Activated T-cell treated with anti-CD3 and anti-CD28 coated beads, Interleukin-2, amount 50 U/mL, for 1 hour (primary cell): ENCODE data around the gene EFCAB6.
"Not testable (repeated sequence)": the region's sequence is repeated elsewhere in the genome, so short reads cannot be mapped to it uniquely, and the experiment has no call there.

ENCODE experiments used
- DNase-seq: peaks from one replicate; pipeline ENCODE4 v3.0.0-alpha.2; 2020

Gene EFCAB6

DNA sequence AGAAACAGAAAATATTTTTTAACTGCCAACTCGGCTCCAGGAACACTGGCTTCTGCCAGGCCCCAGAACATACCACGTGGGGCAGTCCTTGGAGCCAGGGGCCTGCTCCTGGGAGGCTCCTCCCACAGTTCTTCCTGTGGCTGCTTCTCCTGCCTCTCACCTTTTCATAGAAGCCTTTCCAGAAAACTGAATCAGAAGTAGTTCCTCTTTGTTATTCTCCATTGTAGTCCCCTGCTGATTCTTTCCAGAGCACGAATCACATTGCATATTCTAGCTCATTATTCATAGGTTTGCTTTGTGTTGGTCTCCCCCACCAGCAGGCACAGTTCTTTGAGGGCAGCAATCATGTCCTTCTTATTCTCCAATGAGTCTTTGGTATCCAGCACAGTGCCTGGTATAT is 106.0 kb downstream of the EFCAB6 start:
- no peak for DNase-seq

DNA sequence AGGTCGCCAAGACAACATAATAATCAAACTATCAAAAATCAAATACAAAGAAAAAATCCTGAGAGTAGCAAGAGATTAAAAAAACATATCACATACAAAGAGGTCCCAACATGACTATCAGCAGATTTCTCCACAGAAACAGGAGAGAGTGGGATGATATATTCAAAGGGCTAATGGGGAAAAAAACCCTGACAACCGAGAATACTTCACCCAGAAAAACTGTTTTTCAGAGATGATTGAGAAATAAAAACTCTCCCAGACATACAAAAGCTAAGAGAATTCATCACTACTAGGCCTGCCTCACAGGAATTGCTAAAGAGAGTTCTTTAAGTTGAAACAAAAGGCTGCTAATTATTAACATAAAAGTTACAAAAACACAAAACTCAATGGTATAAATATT is 108.1 kb downstream of the EFCAB6 start:
- DNase-seq, result no peak

DNA sequence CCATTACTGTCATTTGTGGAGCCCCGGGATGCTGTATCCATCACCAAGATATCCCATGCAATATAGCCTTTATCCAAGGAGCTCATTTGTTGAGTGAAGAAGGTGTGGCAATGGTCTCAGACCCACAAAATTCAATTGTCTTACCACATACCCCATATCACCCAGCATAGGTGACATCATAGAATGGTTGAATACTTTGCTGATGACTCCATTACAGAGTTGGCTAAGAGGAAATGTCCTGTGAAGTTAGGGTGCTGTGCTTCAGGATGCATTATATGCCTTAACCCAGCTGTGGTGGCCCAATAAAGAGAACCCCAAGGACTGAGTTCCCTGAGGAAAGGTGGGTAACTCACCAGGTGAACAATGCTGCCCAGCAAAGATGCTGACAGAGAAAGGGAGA is 113.7 kb downstream of the EFCAB6 start:
- no peak for DNase-seq

DNA sequence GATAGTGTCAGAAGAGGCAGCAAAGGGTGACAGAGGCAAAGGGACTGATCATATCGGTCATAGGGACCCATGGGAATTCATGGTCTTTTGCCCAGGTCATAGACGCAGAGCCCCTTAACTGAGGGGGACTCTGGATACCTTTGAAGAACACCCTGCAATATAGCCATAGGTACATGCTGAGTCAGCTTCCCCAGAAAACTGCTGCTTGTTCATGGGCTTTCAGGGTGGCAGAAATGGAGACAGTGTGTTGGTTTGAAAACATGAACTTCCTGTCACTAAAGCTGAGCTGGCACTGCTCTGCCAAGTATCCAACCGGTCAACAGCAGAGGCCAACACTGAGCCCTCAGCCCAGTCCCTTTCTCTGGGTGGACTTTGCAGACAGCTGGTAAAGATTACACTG is 114.2 kb downstream of the EFCAB6 start:
- DNase-seq, result no peak

DNA sequence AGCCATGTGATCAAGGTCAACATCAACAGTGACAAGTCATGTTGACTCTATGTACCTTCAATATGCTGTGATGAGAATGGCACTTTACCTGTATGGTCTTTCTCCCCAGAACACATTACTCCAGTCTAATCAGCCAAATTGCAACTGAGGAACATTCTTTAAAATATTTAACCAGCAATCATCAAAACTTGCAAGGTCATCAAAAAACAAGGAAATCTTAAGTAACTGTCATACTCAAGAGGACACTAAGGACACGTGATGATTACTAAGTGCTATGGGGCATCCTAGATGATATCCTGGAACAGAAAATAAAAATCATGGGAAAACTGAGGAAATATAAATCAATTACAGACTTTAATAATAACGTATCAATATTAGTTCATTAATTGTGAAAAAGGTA is 118.9 kb downstream of the EFCAB6 start:
- no peak for DNase-seq

DNA sequence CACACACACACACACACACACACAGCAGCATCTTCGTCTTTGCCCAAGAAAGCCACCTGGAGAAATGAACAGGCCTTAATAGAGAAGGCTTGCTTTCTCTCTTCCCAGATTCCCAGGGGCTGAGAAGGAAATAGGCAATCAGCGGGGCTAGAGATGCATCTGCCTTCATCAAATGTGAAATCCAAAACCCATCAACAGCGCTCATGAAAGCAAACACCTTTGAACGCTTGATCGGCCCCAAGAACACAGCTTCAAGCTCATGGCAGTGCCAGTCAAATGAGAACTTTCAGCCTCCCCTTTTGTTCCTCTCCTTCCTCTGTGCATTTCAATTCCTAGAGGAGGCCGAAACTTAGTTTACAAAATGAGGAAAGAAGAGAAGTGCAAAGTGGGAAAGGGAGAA is 122.7 kb downstream of the EFCAB6 start:
- DNase-seq, result no peak

DNA sequence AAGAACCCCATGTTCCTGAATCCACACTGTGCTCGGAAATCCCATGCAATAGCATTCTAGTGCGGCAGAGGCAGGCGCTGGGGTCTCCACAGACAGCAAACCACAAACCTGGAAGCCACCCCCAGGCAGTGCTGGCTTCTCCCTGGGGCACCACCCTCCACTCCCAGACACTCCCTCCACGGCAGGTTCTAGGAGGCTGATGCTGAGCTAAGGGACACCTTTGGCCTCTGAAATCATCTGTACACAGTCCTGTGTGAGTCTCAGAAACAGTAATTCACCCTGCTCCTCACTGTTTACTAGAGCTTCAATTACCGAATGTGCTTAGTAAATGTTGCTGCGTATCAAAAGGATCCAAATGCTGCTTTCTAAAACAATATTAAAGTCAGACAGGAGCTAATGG is 129.3 kb downstream of the EFCAB6 start:
- DNase-seq, result no peak

DNA sequence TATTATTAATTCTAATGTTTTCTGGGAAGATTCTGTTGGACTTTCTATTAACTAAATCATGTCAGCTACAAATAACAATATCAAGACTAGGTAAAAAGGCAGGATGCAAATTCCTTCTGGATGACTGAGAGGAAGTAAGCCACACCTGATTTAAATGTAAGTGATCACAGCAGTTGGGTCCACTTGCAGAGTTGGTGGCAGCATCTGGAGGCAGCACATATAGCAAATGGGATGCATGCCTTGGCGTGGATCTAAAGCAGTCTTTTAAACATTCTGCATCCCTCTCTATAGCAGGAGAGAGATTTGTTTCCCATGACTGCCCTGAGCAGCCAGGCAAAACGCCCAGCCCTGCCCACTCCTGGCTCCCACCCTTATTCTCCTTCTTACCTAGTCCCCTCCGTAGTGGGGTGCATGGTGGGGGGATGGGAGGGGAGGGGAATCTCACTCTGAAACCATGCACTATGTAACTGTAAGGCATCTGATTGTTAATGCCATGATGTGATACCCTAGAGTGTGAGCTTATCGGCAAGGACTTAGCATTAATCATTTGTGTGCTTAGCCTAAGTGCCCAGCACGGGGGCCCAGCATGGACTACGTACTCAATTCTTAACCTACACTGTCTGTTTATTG is 130.3 kb downstream of the EFCAB6 start:
- DNase-seq, result no peak

DNA sequence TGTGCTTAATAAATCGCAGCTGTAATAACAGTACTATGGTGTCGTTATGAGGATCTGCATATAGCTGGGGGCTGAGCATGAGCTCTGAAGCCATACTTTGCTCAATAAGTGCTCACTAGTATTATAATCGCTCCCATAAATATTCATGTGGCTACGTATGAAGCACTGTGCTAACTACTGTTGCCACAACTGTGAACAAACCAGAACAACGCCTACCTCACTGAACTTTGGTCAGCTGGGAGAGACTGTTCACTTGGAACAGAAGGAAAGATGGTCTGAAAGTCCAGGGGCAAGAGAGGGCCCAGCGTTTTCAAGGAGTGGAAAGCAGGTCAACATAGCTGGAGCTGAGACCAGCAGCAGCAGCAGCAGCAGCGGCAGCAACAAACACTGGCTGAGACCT is 141.6 kb downstream of the EFCAB6 start:
- no peak for DNase-seq

DNA sequence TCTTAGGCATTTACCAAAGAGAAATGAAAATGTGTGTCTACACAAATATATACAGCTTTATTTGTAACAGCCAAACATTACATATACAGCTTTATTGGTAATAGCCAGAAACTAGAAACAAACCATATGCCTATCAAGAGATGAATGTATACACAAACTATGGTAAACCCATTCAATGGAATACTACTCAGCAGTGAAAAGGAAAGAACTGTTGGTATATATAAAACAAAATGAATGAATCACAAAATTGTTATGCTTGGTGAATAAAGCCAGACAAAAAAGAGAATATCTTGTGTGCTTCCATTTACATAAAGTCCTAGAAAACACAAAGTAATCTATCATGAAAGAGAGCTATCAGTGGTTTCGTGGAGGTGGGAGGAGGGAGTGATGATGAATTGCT is 142.9 kb downstream of the EFCAB6 start:
- DNase-seq, result no peak

DNA sequence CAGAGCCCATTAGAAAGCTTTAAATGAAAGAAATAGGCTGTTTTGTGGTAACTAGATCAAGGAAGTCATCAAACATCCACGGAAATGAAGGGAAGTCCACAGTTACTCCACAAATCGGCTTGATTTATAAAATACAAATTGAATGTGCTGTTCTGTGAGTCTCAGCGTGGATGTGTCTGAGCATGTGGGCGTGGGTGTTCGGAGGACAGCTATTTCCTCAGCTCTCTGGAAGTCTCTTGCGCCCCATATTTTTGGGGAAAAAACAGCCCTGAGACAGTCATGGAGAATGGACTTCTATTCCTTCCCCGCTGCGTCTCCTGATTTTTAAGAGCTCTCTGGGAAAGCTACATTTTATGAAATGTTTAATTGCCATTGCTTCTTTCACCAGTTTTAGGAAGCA is 144.4 kb downstream of the EFCAB6 start:
- no peak for DNase-seq

DNA sequence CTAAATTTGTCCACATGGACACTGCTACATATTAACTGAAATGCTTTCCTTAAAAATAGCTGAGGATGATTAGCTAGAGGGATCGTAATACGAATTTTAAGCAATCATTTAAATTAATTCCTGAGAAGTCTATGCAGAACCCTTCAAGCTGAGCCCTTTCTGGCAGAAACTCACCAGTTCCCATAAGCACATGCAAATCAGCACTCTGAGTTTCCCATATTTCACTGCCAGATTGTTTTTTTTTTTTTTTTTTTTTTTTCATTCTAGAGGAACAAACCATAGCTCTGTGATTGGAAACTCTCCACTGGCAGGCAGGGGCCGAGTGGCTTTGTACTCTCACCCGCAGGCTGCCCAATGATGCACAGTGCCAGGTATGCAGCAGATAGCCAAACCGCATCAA is 145.6 kb downstream of the EFCAB6 start:
- DNase-seq, result no peak

DNA sequence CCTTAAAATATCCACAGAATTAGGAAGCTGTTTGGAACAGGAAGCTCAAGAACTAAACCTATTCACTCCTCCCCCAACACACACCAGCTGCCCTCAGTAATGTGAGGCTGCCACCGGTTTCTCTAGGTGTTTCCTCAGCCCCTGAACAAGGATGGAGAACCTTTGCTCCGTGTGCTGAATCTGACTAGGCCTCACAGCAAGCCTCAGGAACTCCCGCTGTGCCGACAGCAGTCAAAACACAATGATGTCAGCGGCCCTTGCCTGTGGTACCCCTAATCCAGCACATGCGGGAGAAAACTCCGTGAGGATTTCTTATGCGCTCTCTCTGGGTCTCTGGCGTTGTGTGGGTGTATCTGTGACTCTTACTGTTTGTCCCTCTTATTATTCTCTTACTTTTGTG is 153.3 kb downstream of the EFCAB6 start:
- DNase-seq, result no peak

DNA sequence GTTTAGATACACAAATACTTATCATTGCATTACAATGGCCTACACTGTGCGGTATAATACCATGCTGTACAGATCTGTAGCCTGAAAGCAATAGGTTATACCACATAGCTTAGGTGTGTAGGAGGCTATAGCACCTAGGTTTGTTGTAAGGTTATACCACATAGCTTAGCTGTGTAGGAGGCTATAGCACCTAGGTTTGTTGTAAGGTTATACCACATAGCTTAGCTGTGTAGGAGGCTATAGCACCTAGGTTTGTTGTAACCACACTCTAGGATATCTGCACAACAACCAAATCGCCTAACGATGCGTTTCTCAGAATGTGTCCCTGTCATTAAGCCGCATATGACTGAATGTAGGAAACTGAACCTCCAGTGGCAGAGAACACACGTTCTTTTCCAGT is 155.5 kb downstream of the EFCAB6 start:
- DNase-seq, result not testable (repeated sequence)

DNA sequence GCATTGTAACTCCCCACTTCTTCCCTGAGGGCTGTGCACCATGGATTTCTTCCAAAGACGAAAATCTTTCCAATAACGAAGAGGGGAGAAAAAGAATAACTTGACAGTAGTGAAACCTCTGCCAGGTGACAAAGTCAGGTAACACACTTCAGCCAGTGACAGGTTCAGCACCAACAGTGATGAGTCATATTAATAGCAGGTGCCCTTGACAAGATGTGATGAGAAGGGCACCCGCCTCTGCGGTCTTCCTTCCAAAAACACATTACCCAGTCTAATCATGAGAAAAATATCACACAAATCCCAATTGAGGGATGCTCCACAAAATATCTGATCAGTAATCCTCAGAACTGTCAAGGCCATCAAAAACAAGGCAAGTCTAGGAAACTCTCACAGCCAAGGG is 157.8 kb downstream of the EFCAB6 start:
- DNase-seq, result no peak

DNA sequence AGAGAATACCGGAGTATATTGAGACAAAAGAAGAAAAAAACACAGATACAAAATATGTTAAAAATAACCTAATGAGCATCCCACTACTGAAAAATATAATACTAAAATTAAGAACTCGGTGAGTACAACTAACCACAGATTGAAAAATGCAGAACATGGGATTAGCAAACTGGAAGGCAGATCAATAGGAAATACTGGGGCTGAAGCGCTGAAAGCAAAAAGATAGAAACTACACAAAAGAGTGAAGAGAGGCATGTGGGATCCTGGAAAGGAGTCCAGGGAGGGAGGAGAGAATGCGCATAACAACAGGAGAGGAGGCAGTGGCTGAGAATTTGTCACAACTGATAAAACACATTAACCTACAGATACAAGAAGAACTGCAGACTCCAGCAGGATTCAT is 159.3 kb downstream of the EFCAB6 start:
- DNase-seq, result no peak

DNA sequence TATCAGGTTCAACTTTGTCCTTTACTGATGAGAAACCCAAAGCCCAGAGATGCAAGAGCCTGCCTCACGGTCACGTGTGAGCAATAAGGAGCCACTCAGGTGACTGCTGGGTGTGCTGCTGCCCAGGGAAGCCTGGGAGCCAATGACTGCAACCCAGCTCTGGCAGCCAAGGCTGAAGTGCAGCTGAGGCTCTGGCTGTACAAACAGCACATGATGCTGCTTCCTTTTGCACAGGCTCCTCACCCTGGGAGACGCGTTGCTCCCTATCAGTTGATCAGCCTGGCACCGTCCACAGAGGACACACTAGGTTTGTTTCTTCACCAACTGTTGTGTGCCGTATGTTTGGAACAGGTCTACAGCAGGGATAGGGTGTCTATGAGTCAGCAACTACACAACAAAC is 168.7 kb downstream of the EFCAB6 start:
- DNase-seq, result no peak

DNA sequence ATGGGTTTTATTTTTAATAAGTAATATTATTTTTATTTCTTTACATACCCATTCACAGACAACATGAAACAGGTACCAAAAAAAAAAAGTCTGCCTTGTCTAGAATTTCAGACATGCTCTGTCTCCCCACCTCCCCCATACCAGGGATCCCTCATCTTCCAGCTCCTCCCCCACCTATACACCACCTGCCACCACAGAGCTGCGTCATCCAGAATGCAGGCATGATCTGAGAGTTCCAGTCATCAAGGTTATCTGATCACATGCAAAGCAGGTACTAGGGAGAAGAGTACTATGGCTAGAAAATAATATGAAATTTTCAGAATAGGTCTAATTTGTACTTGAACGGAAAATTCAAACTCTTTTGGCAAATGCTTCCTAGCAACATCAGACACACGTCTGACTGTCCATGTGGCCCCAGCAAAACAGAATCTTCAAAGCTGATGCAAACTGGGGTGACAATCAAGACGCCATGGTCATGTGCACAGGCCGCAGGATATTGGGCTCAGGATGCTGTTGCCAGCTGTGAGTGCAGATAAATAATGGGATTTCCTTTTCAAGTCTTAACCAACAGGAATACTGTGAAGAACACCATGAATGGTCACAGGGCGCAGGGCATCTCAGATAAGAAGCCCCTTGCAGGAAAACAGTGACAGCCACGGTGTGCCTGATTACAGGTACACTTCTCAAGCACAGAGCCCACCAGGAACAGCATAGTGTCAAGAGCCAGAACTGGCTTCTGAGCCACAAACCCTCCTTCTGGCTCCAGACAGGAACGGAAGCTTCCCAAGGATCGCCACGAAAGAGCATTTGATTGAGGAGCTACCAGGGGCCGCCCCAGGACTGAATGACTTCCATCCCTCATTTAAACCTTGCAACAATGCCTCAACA is 169.5 kb downstream of the EFCAB6 start:
- DNase-seq, result no peak

DNA sequence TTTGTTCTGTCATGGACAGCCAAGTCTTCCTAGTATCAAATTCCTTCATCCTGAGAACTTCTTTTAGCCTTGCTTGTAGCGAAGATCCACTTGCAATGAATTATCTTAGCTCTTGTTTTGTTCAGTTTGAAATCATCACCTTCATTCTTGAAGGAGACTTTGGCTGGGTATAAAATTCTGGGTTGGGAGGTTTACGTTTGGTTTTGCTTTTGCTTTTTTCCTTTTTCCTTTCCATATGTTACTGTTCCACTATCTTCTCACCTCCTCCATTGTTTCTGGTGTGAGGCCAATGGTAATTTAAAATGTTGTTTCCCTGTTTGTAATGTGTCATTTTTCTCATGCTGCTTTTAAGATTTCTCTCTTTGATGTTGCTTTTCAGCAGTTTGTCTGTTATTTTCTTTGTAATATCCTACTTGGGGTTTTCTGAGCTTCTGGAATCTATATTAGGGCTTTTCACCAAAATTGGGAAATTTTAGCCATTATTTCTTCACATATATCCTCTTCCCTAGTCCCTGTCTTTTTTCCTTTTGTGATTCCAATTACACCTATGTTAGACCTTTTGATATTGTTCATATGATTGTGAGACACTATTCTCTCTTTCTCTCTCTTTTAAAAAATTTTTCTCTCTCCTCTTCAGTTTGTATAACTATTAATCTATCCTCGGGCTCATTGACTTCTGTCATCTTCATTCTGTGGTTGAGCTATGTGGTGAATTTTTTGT is 172.7 kb downstream of the EFCAB6 start:
- DNase-seq, result no peak

DNA sequence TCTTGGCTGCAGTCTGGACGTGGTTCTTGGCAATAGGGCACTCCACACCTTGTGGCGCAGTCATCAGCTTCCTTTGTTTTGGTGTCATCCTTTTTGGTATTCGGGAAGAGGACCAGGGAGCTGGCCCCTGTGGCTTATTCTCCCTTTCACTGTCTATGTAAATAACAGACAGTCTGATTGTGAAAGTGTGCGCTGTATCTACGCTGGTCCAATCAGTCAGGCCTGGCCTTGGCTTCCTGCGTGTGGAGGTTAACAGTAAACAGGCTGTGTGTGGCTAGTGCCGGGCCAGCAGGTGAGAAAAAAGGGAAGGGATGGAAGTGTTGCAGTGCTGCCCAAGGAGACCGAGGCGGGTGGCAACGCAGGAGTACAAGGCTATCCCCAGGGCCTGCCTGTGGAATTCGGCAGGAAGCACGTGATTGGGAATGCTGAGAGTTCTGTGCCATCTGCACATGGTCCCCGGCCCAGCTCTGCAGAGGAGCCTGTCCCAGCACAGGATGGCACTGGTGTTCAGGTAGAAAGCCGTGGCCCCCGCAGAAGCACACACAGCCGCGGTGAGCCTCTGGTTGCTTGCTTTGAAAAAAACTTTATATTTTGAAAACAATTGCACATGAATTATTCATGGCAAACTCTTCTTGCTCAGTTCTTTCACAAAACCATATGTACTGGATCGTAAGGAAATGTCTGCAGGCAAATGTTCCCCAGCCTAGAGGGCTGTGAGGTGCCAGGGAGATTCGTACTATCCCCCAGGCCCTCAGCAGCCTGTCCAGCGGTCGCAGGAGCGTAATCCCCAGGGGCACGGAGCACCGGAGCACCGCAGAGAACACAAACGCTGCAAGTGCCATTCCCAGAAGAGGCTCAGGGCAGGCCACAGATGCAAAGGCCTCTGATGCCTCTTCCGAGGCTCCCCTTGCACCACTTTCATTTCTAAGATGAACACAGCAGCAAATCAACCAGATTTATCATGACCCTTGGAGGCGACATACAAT is 174.5 kb downstream of the EFCAB6 start:
- DNase-seq, result no peak

DNA sequence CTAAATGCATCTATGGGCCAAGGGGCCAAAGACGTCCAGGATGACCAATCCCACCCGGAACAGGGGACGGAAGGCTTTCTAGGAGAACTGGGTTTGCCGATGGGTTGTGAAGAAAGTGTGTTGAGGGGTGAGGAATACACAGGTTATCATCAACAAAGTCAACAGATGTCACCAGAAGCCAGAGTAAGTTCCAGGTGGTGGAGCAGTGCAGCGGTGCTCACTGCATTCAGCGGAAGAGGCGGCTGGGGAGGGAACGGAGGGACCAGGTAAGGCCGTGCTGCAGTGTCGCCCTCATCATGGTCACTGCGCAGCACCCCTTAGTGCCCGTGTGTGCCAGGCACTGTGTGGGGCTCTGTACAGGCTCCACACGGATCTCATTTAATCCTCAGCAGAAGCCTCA is 176.0 kb downstream of the EFCAB6 start:
- DNase-seq, result no peak

DNA sequence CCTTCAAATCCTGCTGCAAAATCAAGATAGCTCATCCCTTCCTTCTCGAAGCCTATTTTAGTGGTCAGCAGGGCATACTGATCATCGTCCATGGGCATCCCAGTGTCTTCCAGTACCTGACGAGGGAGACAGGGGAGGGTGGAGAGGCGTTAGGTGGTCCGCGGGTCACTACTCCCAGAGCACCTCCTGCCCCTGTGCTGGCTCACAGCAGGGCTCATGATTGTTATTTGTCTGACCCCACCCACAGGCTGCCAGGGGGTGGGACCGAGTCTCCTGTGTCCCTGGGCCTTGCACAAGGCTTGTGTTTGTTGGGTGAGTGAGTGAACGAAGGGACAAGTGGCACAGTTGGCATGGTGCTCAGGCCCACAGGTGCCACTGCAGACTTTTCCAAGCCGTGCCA is 177.0 kb downstream of the EFCAB6 start:
- no peak for DNase-seq

DNA sequence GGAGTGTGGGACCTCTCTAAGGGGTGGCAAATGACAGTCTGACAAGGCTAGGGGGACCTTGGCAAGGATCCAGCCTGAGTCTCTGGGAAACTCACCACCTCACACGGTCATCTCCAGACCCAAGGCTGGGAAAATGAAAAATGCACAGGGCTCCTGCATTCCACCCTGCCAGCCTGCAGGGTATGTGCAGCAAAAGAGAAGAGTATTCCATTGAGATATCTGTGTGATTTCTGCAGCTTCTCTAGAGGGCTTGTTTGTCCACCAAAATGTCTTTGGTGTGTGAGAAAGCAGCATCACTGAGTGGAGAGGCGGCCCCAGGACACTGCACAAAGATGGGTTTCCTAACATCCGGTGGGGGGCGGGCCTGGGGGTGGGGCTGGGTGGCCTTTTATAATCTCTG is 177.8 kb downstream of the EFCAB6 start:
- no peak for DNase-seq
